Panc1 (cell line): ENCODE measurements around the gene FASTKD2. TPM values are rescaled to one million over a fixed set of nuclear protein-coding genes. Genes with fewer than 3 reads are reported as not detected.

Source experiments
- ATAC-seq: fragments of 200-7000 bp; cut with Tn5 transposase; 2 replicates; pipeline ENCODE4 v1.9.1; 2020; ENCODE audit warnings: mild to moderate bottlenecking, moderate library complexity
- BruUV-seq: library from RNA; stranded (reverse); fragments of 400-500 nt; replicated peaks from 2 replicates; lab custom pipeline; 2021; lab: Mats Ljungman, UMichigan
- CTCF ChIA-PET: fragments of 300-600 bp; sonication (Branson Sonifier 250); formaldehyde crosslinking; loops from one replicate; lab custom pipeline; 2022; ENCODE audit warnings: antibody characterized with exemption; lab: Charles Lee
- POLR2A ChIA-PET: fragments of 300-600 bp; sonication (Branson Sonifier 250); formaldehyde crosslinking; loops from one replicate; lab custom pipeline; 2022; ENCODE audit warnings: antibody characterized with exemption; lab: Charles Lee
- DNase-seq: peaks from one replicate; pipeline ENCODE4 v3.0.0-alpha.2; 2010; ENCODE audit warnings: low read depth, low spot score
- H3K27ac ChIP-seq: 2 replicates; pipeline ENCODE4 v1.5.1; 2011; ENCODE audit warnings: mild to moderate bottlenecking, low read length, inconsistent platforms
- H3K27me3 ChIP-seq: fragments of 200-500 bp; sonication (Bioruptor generic); 2 replicates; pipeline ENCODE4 v1.6.0; 2014; ENCODE audit warnings: low read length, inconsistent platforms; ENCODE audit not compliant: control insufficient read depth, insufficient read depth
- H3K36me3 ChIP-seq: fragments of 200-500 bp; sonication (Bioruptor generic); 2 replicates; pipeline ENCODE4 v1.5.1; 2014; ENCODE audit warnings: inconsistent platforms, mild to moderate bottlenecking, low read length, moderate library complexity; ENCODE audit not compliant: control insufficient read depth, insufficient read depth
- H3K4me1 ChIP-seq: 2 replicates; pipeline ENCODE4 v1.5.1; 2011; ENCODE audit warnings: inconsistent platforms, mild to moderate bottlenecking, low read length, moderate library complexity; ENCODE audit not compliant: control insufficient read depth, insufficient read depth
- H3K4me3 ChIP-seq, 2 experiments: 2 replicates each; pipeline ENCODE4 v1.5.1; 2011 to 2012; ENCODE audit warnings: low read depth in 2 of 2, low read length in 2 of 2, mild to moderate bottlenecking in 2 of 2, inconsistent platforms in 1 of 2, moderate library complexity in 1 of 2
- H3K9me3 ChIP-seq: fragments of 200-500 bp; sonication (Bioruptor generic); 2 replicates; pipeline ENCODE4 v1.5.1; 2014; ENCODE audit warnings: low read depth, mild to moderate bottlenecking, inconsistent platforms, low read length, moderate library complexity; ENCODE audit not compliant: control insufficient read depth, insufficient read depth
- POLR2AphosphoS5 ChIP-seq: IDR thresholded peaks from 2 replicates; pipeline ENCODE4 v1.6.1; 2012; ENCODE audit warnings: mild to moderate bottlenecking, low read depth, low read length, moderate library complexity
- SIN3A ChIP-seq: IDR thresholded peaks from 2 replicates; pipeline ENCODE4 v1.6.1; 2012; ENCODE audit warnings: low read depth, mild to moderate bottlenecking, low read length, moderate library complexity, borderline replicate concordance; ENCODE audit not compliant: insufficient read depth
- TCF7L2 ChIP-seq: IDR thresholded peaks from 2 replicates; pipeline ENCODE4 v1.6.1; 2011; ENCODE audit warnings: mild to moderate bottlenecking, low read depth, low read length, inconsistent platforms
- in situ Hi-C: cut with HindIII; loops from 2 replicates; pipeline ENCODE4 v1.10.0; 2016; ENCODE audit warnings: low sequenced_read_pairs, low pct_unique_long_range_greater_than_20kb
- intact Hi-C: fragments of 100-400 bp; cut with micrococcal nuclease; formaldehyde crosslinking; loops from one replicate; pipeline ENCODE4 v1.10.0; 2022; ENCODE audit not compliant: unreplicated experiment
- total RNA-seq: library from RNA; stranded (reverse); gene quantifications from one replicate; pipeline ENCODE4 v1.2.1, GENCODE V29; 2021; ENCODE audit not compliant: unreplicated experiment
- TF ChIP-seq, protein P1 (sequence below), 2 experiments: IDR thresholded peaks; 2 replicates each; pipeline ENCODE4 v1.6.1; 2011 to 2012; ENCODE audit warnings: low read depth in 2 of 2, control low read depth in 1 of 2, low read length in 1 of 2, mild to moderate bottlenecking in 1 of 2, moderate library complexity in 1 of 2; ENCODE audit not compliant: insufficient read depth in 1 of 2
- TF ChIP-seq, protein P2 (sequence below): fragments of 450-650 bp; IDR thresholded peaks from 2 replicates; pipeline ENCODE4 v1.5.1; 2017; ENCODE audit warnings: mild to moderate bottlenecking

FASTKD2 gene
- total RNA-seq, 1 experiment from 2014 or later: 20.5 TPM

GRCh38 chr2:206740800-206741199, 24.6 kb upstream of the FASTKD2 start:
- Histone ChIP-seq H3K4me3 (no peak overlapping the region), H3K27ac (no peak overlapping the region), H3K27me3 (0 out of 2 replicates have a peak, but pooled peaks cover 2% of the 10 kb centered on the region), H3K9me3 (no peaks in the 10 kb centered on the region), H3K36me3 (no peaks in the 10 kb centered on the region), H3K4me1 (no peaks in the 10 kb centered on the region)
- ATAC-seq (no peak), DNase-seq (no peak)
- TF ChIP-seq, protein P1, sequence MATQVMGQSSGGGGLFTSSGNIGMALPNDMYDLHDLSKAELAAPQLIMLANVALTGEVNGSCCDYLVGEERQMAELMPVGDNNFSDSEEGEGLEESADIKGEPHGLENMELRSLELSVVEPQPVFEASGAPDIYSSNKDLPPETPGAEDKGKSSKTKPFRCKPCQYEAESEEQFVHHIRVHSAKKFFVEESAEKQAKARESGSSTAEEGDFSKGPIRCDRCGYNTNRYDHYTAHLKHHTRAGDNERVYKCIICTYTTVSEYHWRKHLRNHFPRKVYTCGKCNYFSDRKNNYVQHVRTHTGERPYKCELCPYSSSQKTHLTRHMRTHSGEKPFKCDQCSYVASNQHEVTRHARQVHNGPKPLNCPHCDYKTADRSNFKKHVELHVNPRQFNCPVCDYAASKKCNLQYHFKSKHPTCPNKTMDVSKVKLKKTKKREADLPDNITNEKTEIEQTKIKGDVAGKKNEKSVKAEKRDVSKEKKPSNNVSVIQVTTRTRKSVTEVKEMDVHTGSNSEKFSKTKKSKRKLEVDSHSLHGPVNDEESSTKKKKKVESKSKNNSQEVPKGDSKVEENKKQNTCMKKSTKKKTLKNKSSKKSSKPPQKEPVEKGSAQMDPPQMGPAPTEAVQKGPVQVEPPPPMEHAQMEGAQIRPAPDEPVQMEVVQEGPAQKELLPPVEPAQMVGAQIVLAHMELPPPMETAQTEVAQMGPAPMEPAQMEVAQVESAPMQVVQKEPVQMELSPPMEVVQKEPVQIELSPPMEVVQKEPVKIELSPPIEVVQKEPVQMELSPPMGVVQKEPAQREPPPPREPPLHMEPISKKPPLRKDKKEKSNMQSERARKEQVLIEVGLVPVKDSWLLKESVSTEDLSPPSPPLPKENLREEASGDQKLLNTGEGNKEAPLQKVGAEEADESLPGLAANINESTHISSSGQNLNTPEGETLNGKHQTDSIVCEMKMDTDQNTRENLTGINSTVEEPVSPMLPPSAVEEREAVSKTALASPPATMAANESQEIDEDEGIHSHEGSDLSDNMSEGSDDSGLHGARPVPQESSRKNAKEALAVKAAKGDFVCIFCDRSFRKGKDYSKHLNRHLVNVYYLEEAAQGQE (IDR thresholded peaks at IDR 0.05; ENCODE audit: insufficient read depth in 1 of 2, low read depth in 2 of 2, low read length in 1 of 2): no peak
- TF ChIP-seq TCF7L2: no peak
- no peak for TF ChIP-seq SIN3A
- TF ChIP-seq POLR2AphosphoS5: no peak
- TF ChIP-seq, protein P2, sequence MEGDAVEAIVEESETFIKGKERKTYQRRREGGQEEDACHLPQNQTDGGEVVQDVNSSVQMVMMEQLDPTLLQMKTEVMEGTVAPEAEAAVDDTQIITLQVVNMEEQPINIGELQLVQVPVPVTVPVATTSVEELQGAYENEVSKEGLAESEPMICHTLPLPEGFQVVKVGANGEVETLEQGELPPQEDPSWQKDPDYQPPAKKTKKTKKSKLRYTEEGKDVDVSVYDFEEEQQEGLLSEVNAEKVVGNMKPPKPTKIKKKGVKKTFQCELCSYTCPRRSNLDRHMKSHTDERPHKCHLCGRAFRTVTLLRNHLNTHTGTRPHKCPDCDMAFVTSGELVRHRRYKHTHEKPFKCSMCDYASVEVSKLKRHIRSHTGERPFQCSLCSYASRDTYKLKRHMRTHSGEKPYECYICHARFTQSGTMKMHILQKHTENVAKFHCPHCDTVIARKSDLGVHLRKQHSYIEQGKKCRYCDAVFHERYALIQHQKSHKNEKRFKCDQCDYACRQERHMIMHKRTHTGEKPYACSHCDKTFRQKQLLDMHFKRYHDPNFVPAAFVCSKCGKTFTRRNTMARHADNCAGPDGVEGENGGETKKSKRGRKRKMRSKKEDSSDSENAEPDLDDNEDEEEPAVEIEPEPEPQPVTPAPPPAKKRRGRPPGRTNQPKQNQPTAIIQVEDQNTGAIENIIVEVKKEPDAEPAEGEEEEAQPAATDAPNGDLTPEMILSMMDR: no peak
- no TSS peak for BruUV-seq
- ChIA-PET CTCF (no interaction called here), POLR2A (no interaction called here)
- in situ Hi-C loops: no loop called here
- intact Hi-C loops: no loop called here

GRCh38 chr2:206756816-206757215, 8.6 kb upstream of the FASTKD2 start:
- H3K9me3 ChIP-seq: no peaks in the 10 kb centered on the region
- intact Hi-C loops (no loop called here), in situ Hi-C loops (no loop called here)
- no peaks in the 10 kb centered on the region for H3K36me3 ChIP-seq
- ChIA-PET CTCF (no interaction called here), POLR2A (no interaction called here)
- TF ChIP-seq, protein P1 (IDR thresholded peaks at IDR 0.05; ENCODE audit: insufficient read depth in 1 of 2, low read depth in 2 of 2, low read length in 1 of 2): no peak
- TF ChIP-seq, protein P2: no peak
- TF ChIP-seq POLR2AphosphoS5: no peak
- TF ChIP-seq TCF7L2: no peak
- TF ChIP-seq SIN3A: no peak
- no peaks in the 10 kb centered on the region; the same call in 1 of the 2 replicates for H3K27me3 ChIP-seq
- ATAC-seq: no peak
- H3K4me3 ChIP-seq: no peak overlapping the region
- no peaks in the 10 kb centered on the region for H3K4me1 ChIP-seq
- H3K27ac ChIP-seq: no peak overlapping the region
- DNase-seq: no peak
- BruUV-seq: no TSS peak
